ENCODE data around the gene SH3YL1.

GRCh38 chr2:258933-259332 lies 4.9 kb downstream of the SH3YL1 start:
- TF ChIP-seq CTCF (IDR thresholded peaks at IDR 0.05) (no peak), ZFX (IDR thresholded peaks at IDR 0.05; ENCODE audit: borderline replicate concordance) (no peak)

Data from 22Rv1 (cell line).